ENCODE measurements around the gene SIGLEC9.

- no peak for TF ChIP-seq CTCF (tag by site-specific recombination; IDR thresholded peaks at IDR 0.05)
- TF ChIP-seq ZNF510 (tag by site-specific recombination; IDR thresholded peaks at IDR 0.05; ENCODE audit: insufficient replicate concordance), result no peak
- no peak for TF ChIP-seq GLI4 (tag by site-specific recombination; IDR thresholded peaks at IDR 0.05)
- TF ChIP-seq ZFHX2 (tag by site-specific recombination; conservative IDR thresholded peaks at IDR 0.05), result no peak
- no peak for TF ChIP-seq SETDB1 (IDR thresholded peaks at IDR 0.05; ENCODE audit: insufficient read length, low read length)
- no peak for TF ChIP-seq MYNN (tag by site-specific recombination; IDR thresholded peaks at IDR 0.05; ENCODE audit: borderline replicate concordance)
- TF ChIP-seq YY2 (tag by site-specific recombination; IDR thresholded peaks at IDR 0.05), result no peak
- no peak for TF ChIP-seq ZNF274 (IDR thresholded peaks at IDR 0.05; ENCODE audit: low read length)
- no peak for TF ChIP-seq ZNF274 (tag by site-specific recombination; IDR thresholded peaks at IDR 0.05; ENCODE audit: borderline replicate concordance)
- TF ChIP-seq ZNF292 (tag by site-specific recombination; IDR thresholded peaks at IDR 0.05; ENCODE audit: borderline replicate concordance, low read depth), result no peak
- no peak for TF ChIP-seq ZNF747 (tag by site-specific recombination; IDR thresholded peaks at IDR 0.05)
- no peak for TF ChIP-seq ZNF624 (tag by site-specific recombination; IDR thresholded peaks at IDR 0.05)
Observed at GRCh38 chr19:51135986-51136762, 11.5 kb downstream of the SIGLEC9 start.

Measured in HEK293 (cell line).